Measurements from ENCODE around the gene ATAT1.

The ATAT1 gene

DNA sequence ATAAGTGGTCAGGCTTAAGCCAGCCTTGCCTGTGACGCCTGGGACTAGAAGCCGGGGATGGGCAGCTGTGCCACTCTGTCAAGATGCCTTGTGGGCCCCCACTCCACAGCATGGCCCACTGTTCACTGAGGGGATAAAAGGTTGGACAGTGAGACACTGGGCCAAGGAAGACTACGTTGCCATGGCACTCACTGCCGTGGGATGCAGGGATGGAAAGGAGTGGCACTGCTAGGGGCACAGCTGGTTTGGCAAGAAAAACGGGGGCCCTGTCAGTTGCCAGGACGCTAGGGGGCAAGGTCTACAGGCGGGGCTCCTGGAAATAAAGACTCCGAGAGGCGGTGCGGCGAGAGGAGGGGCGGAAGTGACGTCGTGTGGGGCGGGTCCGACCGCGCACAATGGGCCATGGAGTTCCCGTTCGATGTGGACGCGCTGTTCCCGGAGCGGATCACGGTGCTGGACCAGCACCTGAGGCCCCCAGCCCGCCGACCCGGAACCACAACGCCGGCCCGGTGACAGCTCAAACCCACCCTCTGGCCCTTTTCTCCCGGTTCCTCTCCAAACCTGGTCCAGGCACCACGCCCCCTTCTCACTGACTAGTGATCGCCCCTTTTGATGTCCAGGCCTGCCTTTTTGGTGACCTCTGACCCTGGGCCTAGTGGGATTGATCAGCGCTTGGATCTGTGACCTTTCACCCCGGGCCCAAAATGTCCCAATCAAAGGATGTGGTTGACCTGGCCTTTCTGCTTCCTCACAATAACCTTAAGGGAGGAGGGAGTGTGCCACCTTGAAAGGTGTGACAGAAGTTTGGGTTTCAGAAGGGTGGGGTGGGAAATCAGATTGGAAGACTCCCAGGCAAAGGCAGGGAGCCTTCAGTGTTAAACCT is at the start of gene ATAT1:
TSS of gene ATAT1 (plus strand) at position 391 of the 883 bp plus-strand sequence.
- peak; percentile 78 to 81 for DNase-seq

DNA sequence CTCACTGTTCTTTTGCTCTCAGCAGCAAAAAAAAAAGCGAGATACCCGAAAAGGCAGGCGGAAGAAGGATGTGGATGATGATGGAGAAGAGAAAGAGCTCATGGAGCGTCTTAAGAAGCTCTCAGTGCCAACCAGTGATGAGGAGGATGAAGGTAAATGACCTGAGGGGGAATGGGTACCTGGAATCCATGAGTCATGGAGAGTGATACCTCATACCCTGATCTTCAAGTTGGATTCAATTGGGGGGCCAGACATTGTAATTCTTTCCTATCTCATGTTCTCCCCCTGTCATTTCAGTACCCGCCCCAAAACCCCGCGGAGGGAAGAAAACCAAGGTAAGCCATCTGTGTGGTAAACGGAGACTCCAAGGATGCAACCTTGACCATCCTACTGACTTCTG is 48.6 kb upstream of the ATAT1 start:
- DNase-seq: no peak

DNA sequence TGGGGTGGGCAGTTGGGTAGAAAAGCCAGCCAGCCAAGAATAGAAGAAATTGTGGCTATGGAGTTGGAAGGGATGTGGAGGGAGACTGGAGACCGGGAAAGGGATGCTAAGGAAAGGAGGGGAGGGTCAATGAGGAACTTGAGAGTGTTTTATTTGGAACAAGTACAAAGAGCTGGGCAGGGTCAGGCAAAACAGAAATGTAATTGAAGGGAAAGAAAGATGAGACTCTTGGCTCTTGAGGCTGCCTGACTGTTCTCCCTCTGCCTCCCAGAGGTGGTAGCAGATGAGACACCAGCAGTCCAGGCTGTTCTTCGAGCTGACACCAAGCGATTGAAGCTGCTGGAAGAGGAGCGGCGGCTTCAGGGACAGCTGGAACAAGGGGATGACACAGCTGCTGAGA is 42.8 kb upstream of the ATAT1 start:
- no peak for DNase-seq

DNA sequence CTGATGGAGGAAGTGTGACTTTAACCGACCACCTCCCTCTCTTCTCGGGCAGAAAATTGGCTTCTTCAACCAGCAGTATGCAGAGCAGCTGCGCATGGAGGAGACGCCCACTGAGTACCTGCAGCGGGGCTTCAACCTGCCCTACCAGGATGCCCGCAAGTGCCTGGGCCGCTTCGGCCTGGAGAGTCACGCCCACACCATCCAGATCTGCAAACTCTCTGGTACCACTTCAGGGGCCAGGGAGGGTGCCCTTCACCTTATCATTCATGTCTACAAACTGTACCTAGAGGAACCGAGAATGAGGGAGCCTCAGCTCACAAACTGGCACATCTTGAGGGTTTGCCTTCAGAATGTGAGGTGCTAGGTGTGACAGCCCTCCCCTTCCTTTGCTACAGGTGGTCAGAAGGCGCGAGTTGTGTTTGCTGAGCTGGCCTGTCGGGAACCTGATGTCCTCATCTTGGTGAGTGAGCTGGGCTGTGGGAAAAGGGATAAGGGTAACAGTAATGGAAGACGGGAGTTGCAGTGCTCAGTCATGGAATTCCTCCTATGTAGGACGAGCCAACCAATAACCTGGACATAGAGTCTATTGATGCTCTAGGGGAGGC is 36.8 kb upstream of the ATAT1 start:
- no peak for DNase-seq

DNA sequence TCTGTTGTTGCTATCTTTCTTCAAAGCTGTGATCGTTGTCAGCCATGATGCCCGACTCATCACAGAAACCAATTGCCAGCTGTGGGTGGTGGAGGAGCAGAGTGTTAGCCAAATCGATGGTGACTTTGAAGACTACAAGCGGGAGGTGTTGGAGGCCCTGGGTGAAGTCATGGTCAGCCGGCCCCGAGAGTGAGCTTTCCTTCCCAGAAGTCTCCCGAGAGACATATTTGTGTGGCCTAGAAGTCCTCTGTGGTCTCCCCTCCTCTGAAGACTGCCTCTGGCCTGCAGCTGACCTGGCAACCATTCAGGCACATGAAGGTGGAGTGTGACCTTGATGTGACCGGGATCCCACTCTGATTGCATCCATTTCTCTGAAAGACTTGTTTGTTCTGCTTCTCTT is 36.2 kb upstream of the ATAT1 start:
- DNase-seq: no peak

DNA sequence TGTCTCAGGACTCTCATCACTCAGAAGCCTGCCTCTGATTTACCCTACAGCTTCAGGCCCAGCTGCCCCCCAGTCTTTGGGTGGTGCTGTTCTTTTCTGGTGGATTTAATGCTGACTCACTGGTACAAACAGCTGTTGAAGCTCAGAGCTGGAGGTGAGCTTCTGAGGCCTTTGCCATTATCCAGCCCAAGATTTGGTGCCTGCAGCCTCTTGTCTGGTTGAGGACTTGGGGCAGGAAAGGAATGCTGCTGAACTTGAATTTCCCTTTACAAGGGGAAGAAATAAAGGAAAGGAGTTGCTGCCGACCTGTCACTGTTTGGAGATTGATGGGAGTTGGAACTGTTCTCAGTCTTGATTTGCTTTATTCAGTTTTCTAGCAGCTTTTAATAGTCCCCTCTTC is 35.7 kb upstream of the ATAT1 start:
- DNase-seq: no peak

DNA sequence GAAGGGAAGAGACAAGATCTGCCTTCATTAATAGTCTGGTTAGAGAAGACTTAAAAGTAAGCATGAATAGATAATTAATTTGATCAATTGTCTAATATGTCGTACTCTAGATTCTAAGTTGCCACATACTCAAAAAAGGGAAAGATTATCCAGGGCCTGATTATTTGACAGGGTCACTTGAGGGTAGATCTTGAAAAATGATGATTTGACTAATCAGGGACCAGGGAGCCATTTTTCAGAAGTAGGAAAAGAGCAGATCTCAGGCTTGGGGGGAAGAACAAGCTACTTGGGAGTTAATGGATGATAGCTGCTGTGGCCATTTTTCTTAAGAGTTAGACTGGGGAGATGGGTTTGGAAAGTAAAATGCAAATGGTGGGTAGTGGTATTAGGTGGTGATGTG is 34.4 kb upstream of the ATAT1 start:
- DNase-seq: no peak

DNA sequence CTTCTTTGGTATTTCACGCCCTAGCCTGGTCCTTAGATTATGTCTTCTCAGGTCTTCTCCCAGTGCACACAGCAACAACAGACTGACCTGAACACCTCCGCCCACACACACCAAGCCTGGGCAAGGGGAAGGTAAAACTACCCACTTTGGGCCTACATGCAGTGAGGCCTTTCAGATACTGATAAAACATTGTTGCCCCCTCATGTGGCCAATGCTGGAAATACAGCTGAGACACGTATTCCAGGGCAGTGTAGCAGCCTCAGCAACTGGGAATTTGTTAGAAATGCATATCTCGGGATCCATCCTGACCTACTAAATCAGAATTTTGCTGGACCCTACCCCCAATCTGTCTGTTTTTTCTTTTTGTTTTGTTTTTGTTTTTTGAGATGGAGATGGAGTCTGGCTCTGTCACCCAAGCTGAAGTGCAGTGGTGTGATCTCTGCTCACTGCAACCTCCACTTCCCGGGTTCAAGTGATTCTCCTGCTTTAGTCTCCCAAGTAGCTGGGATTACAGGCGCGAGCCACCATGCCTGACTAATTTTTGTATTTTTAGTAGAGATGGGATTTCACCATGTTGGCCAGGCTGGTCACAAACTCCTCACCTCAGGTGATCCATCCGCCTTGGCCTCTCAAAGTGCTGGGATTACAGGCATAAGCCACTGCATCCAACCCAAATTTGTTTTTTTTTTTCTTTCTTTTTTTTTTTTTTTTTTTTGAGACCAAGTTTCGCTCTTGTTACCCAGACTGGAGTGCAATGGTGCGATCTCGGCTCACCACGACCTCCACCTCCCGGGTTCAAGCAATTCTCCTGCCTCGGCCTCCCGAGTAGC is 29.1 kb upstream of the ATAT1 start:
- peak; percentile 78 to 83 for DNase-seq

DNA sequence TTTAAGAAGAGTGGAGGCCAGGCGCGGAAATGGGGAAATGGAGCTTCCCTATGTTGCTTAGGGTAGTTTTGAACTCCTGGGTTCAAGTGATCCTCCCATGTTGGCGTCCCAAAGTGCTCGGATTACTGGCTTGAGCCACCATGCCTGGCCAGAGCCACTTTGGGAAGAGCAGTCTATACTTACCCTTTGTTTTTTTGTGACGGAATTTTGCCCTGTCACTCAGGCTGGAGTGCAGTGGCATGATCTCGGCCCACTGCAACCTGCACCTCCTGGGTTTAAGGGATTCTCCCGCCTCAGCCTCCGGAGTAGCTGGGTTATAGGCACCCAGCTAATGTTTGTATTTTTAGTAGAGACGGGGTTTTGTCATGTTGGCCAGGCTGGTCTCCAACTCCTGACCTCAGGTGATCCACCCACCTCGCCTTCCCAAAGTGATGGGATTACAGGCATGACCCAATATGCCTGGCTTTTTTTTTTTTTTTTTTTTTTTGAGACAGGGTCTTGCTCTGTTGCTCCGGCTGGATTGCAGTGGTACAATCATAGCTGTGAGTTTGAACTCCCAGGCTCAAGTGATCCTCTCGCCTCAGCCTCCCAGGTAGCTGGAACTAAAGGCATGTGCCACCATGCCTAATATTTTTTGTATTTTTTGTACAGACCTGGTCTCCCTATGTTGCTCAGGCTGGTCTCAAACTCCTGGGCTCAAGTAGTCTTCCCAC is 27.6 kb upstream of the ATAT1 start:
- no peak for DNase-seq

DNA sequence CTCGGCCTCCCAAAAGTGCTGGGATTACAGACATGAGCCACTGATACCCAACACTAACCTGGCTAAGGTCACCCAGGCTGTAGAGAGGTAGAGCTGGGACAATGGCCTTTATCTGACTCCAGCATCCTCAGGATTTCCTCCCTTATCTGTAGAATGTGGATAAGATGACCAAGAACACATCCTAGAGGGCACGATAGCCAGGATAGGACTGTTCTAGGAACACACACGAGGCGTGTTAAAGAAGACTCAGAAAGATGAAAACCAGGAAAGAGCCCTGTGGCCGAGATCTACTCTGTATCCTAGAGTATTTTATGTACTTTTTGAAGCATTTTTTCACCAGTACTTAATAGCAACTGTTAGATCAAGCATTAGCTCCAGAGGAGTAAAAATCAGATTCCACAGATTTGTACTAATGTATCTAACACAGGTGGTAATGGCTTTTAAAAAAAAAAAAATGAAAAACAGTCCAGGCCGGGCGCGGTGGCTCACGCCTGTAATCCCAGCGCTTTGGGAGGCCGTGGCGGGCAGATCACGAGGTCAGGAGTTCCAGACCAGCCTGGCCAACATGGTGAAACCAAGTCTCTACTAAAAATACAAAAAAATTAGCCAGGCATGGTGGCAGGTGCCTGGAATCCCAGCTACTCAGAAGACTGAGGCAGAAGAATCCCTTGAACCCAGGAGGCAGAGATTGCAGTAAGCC is 26.9 kb upstream of the ATAT1 start:
- no peak for DNase-seq

DNA sequence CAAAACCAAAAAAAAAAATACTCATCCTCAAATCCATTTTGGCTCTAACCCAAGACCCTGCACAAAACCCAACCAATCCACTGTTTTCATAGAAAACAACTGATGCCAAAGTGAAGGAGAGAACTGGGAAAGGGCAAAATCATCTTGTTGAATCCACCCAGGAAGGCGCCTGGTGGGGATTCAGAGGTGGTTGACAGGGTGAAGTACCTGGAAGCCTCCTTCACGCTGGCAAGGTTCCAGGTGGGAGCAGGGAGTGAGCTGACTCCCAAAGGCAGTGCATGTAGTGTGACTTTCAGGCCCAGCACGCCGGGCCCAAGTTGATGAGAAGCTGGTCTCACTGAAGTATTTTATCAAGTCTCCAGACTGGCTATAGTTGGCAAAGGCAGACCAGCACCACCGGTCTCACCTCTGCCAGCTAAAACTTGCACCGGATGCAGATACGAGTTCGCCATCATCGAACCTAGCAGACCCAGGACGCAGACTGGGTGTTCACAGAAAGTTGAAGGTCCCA is 26.2 kb upstream of the ATAT1 start:
- DNase-seq: no peak

DNA sequence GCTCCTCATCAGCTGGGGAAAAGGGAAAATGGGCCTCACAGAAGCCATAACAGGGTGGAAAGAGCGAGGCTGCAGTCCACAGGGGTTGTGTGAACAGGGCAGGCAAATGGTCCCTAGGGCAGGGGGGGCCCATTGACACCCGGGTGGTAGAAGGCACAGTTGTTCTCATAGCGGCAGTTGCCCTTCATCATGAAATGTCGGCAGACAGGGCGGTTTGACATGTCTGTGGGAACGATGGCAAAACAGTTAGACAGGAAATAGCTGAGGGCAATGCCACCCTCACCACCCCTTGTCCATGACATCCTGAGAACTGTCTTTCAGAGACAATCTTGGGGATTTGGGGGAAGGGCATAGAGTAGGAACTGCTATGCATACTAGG is 25.2 kb upstream of the ATAT1 start:
- no peak for DNase-seq

DNA sequence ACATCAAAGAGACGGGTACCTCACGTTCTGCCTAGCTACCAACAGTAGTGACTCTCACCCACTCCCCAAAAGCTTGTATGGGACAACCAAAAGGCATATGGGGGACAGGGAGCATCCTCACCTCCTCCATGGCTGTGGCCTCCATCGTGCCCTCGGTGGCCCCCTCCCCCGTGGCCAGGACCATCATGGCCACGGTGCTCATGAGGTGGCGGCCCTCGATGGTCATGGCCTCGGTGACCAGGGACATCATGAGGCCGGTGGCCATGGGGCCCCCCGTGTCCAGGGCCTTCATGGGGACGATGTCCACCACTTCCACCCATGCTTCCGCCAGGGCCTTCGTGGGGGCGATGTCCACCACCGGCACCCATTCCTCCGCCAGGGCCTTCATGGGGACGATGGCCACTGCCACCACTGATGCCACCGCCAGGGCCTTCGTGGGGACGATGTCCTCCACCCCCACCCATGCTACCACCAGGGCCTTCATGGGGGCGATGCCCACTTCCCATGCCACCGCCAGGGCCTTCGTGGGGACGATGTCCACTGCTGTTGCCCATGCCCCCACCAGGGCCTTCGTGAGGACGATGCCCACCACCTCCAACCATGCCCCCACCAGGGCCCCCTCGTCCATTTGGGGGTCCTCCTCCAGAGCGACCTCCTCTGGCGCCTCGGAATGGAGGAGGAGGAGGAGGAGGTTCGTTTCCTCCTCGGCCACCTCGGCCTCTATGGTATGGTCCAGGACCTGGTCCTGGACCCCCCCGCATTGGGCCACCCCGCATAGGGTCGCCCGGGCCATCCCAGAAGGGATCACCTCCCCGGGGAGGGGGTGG is 24.6 kb upstream of the ATAT1 start:
- no peak for DNase-seq

DNA sequence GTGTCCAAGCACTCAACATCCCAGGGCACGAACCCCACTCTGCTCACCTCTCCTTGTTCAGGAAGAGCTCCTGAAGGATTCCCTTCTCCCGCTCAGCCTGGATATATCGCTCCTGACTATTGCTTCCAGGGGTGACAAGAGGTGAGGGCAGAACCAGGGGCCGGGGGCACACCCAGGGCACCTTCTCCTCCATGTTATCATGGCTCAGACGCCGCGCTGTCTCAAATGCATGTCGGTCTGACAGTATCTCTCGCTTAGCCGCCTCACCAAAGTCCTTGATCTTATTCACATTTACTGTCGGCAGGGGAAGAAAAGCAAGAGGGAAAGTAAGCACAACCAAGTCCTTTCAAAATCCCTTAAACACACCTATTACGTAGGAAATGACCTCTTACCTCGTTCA is 22.7 kb upstream of the ATAT1 start:
- no peak for DNase-seq

DNA sequence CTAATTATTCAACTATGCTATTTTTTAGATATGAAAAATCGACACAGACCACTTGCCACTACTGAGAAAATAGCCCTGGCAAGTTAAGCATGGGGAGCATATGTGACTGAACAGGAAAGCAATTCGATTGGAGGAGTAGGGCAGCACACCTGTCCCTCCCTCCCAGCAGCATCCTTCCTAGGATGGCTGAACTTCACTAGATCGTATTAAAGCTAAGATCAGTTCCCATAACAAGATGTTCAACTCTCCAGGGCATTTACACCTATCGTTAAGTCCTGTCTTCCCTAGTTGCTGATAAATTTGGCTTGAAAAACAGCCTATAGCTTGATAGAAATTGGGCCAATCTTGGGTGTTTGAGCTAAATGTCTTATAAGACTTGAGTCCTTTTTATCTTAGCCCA is 16.6 kb upstream of the ATAT1 start:
- no peak for DNase-seq

DNA sequence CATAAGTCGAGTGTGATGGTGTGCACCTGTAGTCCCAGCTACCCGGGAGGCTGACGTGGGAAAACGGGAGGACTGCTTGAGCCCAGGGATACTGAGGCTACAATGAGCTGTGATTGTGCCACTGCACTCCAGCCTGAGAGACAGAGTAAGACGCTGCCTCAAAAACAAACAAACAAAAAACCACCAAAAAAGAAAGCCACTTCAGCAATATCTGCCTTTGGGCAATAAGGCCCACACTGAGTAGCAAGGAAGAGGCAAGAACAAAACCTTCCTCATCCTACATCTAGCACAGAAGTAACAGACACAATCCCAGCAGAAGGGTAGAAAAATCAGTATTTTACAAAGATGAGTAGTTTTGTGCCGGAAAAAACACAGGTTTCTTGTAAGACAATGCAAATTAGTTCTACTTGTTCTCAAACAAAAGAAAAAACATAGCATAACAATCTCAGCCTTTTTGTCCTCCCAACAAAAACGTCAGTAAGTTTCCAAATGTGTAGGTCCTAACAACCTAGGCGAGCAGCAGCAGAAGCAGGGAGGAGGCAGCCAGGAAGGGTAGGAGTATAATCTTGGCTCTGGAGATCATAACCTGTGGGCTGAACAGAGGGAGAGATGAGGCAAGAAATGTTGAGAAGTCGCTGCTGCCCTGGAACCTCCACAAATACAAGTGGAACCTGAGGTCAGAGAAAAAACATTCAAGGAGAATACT is 15.4 kb upstream of the ATAT1 start:
- no peak for DNase-seq

DNA sequence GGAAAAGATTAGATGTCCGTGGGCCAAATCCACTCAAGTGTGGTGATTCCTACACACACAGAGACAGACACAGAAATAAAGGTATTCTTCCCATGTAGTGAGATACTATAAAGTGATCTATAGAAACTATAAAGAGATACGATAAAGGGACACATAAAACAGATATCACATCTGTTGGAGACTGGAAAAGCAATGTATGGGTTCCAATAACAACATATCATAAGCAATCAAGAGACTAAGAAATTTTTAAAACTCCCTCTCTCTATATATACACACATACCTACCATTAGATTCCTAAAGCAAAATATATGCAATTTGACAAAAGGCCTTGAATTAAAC is 14.8 kb upstream of the ATAT1 start:
- DNase-seq: no peak

DNA sequence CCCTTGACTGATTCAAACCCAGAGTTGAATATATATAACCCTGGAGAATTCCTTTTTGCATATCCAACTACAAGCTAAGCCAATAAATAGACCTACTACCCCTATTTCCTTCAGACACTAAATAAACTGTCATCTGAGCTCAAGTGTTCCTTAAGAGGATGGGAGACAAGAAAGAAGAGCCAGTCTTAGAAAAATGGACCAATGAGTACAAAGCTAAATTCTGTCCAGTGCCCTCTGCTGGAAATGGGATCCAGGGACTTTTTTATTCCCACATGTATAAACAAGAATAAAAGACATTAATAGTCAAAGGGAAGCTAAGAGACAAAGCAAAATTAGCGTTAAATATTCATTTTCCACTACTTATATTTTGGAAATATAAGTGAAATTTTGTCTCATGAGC is 14.5 kb upstream of the ATAT1 start:
- DNase-seq: no peak

DNA sequence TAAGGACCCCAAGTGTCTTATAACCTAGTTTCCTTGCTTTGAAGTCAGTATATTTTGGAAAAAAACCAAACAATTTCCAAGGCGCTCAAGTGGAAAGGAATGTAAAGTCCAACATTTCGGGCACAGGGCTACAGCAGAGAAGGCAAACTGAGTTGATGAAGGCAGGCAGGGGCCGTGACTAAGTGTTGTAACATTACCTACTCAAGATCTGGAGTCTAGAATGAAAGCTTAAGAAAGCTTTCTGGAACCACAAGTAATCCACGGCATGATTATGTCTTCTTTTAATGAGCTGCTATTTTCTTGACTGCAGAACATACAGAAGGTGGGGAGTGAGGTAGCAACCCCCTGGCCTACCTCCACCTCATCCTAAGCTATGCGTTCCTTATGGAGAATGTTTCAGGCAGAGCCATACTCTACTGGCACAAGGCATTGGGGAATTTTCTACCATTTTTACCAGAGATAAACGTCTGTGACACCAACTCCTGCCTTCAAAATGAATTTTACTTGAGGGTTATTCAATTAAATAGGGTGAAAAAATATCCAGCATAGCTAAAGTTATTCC is 13.9 kb upstream of the ATAT1 start:
- DNase-seq: no peak

DNA sequence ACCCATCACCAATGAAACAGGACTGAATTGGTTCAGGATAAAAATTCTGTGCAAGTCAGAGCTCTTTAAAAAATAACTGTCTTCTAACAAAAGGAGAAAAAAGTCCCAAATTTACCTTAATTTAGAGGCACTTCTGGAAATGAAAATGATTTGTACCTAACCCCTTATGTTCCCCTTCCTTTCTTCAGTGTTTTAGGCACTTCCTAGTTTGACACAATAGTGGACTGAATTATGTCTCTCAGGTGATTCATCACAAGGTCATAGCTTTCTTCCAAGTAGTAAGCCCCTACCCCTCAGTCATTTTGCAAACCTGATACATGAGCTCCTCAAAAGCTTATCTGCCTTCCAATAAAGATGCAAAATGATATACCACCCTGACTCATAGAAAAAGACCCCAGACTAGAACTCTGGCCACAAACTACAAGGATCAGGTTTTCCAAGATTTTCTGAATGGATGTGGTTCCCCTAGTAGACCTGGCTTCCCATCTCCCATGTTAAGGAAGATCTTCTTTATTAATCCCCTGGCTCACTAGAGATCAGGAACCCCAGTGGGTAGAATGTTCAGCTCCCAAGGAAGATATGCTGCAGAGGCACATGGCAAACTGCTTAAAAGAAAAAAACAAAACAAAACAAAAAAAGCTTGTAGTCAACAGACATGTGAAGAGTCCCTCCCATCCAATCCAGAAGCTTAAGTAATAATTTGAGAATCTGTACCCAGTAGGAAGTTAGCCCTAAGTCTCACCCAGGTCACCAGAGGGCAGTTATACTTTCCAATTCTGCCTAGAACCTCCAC is 13.2 kb upstream of the ATAT1 start:
- no peak for DNase-seq
